T-cell (primary cell): Measurements from ENCODE around the gene STRADA. TPM values are rescaled to one million over a fixed set of nuclear protein-coding genes. Genes with fewer than 3 reads are reported as not detected.
A peak's percentile ranks its signal among the peaks of the same experiment; 100 is the strongest.
"Not testable (repeated sequence)": the region's sequence is repeated elsewhere in the genome, so short reads cannot be mapped to it uniquely, and the experiment has no call there.

Source experiments
- ATAC-seq, 4 experiments: fragments of 200-7000 bp in 3 of 4; fragments of 150-1000 bp in 1 of 4; cut with Tn5 transposase; replicated peaks in 1 of 4; 1 replicate in 3 of 4; 2 replicates in 1 of 4; pipeline ENCODE4 v1.10.0; 2021; ENCODE audit warnings: moderate library complexity in 3 of 4, mild to moderate bottlenecking in 2 of 4, moderate number of reproducible peaks in 1 of 4
- CTCF ChIA-PET, 2 donors: fragments of 300-600 bp; sonication (Branson Sonifier 250); formaldehyde crosslinking; loops; one replicate each; lab custom pipeline; 2022; ENCODE audit warnings: antibody characterized with exemption in 2 of 2; lab: Charles Lee
- POLR2A ChIA-PET, 2 donors: fragments of 300-600 bp; sonication (Branson Sonifier 250); formaldehyde crosslinking; loops; one replicate each; lab custom pipeline; 2022; ENCODE audit warnings: antibody characterized with exemption in 2 of 2; lab: Charles Lee
- DNase-seq, 35 experiments: peaks; one replicate each; pipeline versions ENCODE4 v3.0.0 to v3.0.0-alpha.2; 2013 to 2023
- H3K27ac ChIP-seq: one replicate; pipeline ENCODE4 v1.5.1; 2013; ENCODE audit warnings: low read length
- H3K27me3 ChIP-seq, 2 experiments: replicated peaks in 1 of 2; 1 replicate in 1 of 2; 2 replicates in 1 of 2; pipeline versions ENCODE4 v1.6.1 to v1.7.0; 2013; ENCODE audit warnings: low read length in 1 of 2, mixed read lengths in 1 of 2; ENCODE audit not compliant: control insufficient read depth in 2 of 2, insufficient read depth in 2 of 2; ENCODE audit errors: extremely low read depth in 1 of 2
- H3K36me3 ChIP-seq, 2 donors: 1 replicate in 1 of 2; 2 replicates in 1 of 2; pipeline versions ENCODE4 v1.6.1 to v1.7.0; 2013; ENCODE audit warnings: low read length in 1 of 2; ENCODE audit not compliant: control insufficient read depth in 2 of 2, insufficient read depth in 1 of 2; ENCODE audit errors: extremely low read depth in 1 of 2
- H3K4me1 ChIP-seq, 2 experiments: 1 replicate in 1 of 2; 2 replicates in 1 of 2; pipeline versions ENCODE4 v1.6.1 to v1.7.0; 2013; ENCODE audit warnings: low read length in 2 of 2, mixed read lengths in 1 of 2; ENCODE audit not compliant: insufficient read depth in 2 of 2, control insufficient read depth in 1 of 2; ENCODE audit errors: extremely low read depth in 1 of 2
- H3K4me3 ChIP-seq, 2 donors: 1 replicate in 1 of 2; 2 replicates in 1 of 2; pipeline versions ENCODE4 v1.5.1 to v1.7.0; 2013; ENCODE audit warnings: mild to moderate bottlenecking in 2 of 2, low read length in 1 of 2, moderate library complexity in 1 of 2; ENCODE audit not compliant: control insufficient read depth in 1 of 2; ENCODE audit errors: extremely low read depth in 1 of 2
- H3K9me3 ChIP-seq: 2 replicates; pipeline ENCODE4 v1.7.0; 2013
- H3K27ac Mint-ChIP-seq, 2 donors: one replicate each; pipeline ENCODE4 v1.8.0; 2020 to 2021; ENCODE audit warnings: mild to moderate bottlenecking in 2 of 2, mixed read lengths in 2 of 2
- H3K27me3 Mint-ChIP-seq, 2 donors: one replicate each; pipeline ENCODE4 v1.8.0; 2021 to 2022; ENCODE audit warnings: mixed read lengths in 2 of 2
- H3K36me3 Mint-ChIP-seq: one replicate; pipeline ENCODE4 v1.8.0; 2021; ENCODE audit warnings: mixed read lengths
- H3K4me1 Mint-ChIP-seq, 3 donors: one replicate each; pipeline ENCODE4 v1.8.0; 2020 to 2022; ENCODE audit warnings: mixed read lengths in 3 of 3, mild to moderate bottlenecking in 1 of 3
- H3K4me3 Mint-ChIP-seq, 3 donors: one replicate each; pipeline ENCODE4 v1.8.0; 2020 to 2022; ENCODE audit warnings: mild to moderate bottlenecking in 3 of 3, mixed read lengths in 3 of 3, moderate library complexity in 3 of 3
- H3K9me3 Mint-ChIP-seq, 3 donors: one replicate each; pipeline ENCODE4 v1.8.0; 2020 to 2022; ENCODE audit warnings: mixed read lengths in 3 of 3
- WGBS: methylation state at CpG from one replicate; pipeline ENCODE4 v1.1.5; 2013; ENCODE audit warnings: missing lambda C conversion rate; ENCODE audit not compliant: insufficient coverage; 5-methylcytosine and 5-hydroxymethylcytosine counted together
- total RNA-seq, 35 experiments: library from RNA in 6 of 35; stranded (reverse) in 6 of 35; fragments of 120-200 nt in 1 of 35; gene quantifications; one replicate each; pipeline versions ENCODE4 v1.2.1 to v1.2.4 and lab custom pipeline; 2013 to 2026

The STRADA gene
- total RNA-seq, 5 donors from 2014 or later (not counting 1 experiment from before 2014, with no cell fraction given): 46.9 to 58.8 (median 48.6) TPM

DNA sequence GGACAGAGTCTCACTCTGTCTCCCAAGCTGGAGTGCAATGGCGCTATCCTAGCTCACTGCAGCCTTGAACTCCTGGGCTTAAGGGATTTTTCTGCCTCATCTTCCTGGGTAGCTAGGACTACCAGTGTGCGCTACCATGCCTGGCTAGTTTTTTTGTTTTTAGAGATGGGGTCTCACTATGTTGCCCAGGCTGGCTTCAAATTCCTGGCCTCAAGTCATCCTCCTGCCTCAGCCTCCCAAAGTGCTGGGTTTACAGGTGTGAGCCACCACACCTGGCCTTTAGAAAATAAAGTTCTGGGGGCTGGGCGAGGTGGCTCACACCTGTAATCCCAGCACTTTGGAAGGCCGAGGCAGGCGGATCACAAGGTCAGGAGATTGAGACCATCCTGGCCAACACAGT is 21.4 kb downstream of the STRADA start:
- H3K9me3 Mint-ChIP-seq, H3K27me3 Mint-ChIP-seq, ATAC-seq, POLR2A ChIA-PET, H3K4me3 Mint-ChIP-seq, H3K9me3 ChIP-seq, H3K27ac Mint-ChIP-seq, DNase-seq, H3K4me3 ChIP-seq, H3K27ac ChIP-seq, H3K4me1 ChIP-seq, H3K27me3 ChIP-seq, CTCF ChIA-PET, H3K4me1 Mint-ChIP-seq: not testable (repeated sequence)
- peaks cover 18% of the 10 kb centered on the region for H3K36me3 Mint-ChIP-seq
- 100% methylated on average over 1 of the region's 5 CpGs for WGBS
- H3K36me3 ChIP-seq: peaks cover 1 to 18% of the 10 kb centered on the region in 2 donors

DNA sequence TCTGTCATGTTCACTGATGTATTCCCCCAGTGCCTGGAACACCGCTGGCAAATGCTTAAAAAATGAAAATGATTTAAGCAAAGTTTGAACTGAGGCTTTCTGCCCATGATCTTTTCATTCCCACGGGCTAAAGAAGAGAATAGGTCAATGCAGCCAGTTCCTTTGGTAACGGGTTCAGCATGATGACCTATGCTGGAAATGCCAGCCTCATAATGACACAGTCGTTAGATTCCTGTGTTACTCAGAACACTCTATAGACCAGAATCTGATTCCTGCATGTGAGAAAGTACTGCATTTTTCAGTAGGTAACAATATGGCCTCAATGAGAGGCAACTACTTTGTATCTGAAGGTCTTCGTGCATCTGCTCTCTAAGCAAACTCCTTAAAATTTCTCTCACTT is 22.6 kb downstream of the STRADA start:
- ATAC-seq (no peak), DNase-seq (no peak)
- Histone ChIP-seq H3K27ac (no peak overlapping the region), H3K27me3 (no peaks in the 10 kb centered on the region), H3K4me3 (no peak overlapping the region), H3K4me1 (no peaks in the 10 kb centered on the region), H3K36me3 (peaks cover 10 to 19% of the 10 kb centered on the region in 2 donors), H3K9me3 (no peaks in the 10 kb centered on the region)
- WGBS: 97% methylated on average over 3 of the region's 5 CpGs
- peaks cover 18% of the 10 kb centered on the region for H3K36me3 Mint-ChIP-seq
- H3K4me1 Mint-ChIP-seq: peaks cover 0 to 7% (median 2%) of the 10 kb centered on the region in 3 donors
- no peak overlapping the region for H3K4me3 Mint-ChIP-seq
- no peak overlapping the region for H3K27ac Mint-ChIP-seq
- H3K9me3 Mint-ChIP-seq: no peaks in the 10 kb centered on the region
- CTCF ChIA-PET: no interaction called here
- no peaks in the 10 kb centered on the region for H3K27me3 Mint-ChIP-seq
- POLR2A ChIA-PET: no interaction called here

DNA sequence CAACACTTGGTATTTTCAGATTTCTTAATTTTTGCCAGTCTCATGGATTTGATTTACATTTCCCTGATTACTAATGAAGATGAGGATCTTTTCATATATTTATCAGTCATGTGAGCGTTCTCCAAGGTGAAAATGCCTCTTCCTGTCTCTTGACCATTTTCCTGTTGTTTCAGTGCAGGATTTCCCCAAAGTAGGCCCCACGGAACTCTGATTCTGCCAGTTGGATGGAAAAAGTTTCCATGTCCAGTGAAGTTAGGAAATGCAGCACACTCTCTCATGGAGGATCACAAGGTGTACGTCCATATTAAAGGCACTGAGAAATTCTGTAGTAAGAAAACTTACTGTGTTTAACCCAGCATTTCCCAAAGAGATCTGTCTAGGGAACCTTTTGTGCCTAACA is 25.2 kb downstream of the STRADA start:
- CTCF ChIA-PET: interaction anchor here (0.6 to 1.0 kb wide), 2 partner anchors 9 to 123 kb away, joined by 3 read pairs; no protein-coding TSS in a partner anchor
- Histone ChIP-seq H3K36me3 (peaks cover 10 to 35% of the 10 kb centered on the region in 2 donors), H3K4me1 (no peaks in the 10 kb centered on the region), H3K9me3 (no peaks in the 10 kb centered on the region), H3K4me3 (no peak overlapping the region), H3K27ac (no peak overlapping the region), H3K27me3 (no peaks in the 10 kb centered on the region)
- DNase-seq: no peak
- Mint-ChIP-seq H3K9me3 (no peaks in the 10 kb centered on the region), H3K4me3 (no peak overlapping the region), H3K4me1 (peaks cover 0 to 6% (median 2%) of the 10 kb centered on the region in 3 donors), H3K27ac (no peak overlapping the region), H3K27me3 (no peaks in the 10 kb centered on the region), H3K36me3 (peaks cover 10% of the 10 kb centered on the region)
- WGBS: 100% methylated on average over 1 of the region's 3 CpGs
- ATAC-seq: no peak
- POLR2A ChIA-PET: interaction anchor here in 1 of 2 donors (0.9 kb wide), 1 partner anchor 57 kb away, joined by 3 read pairs; the partner anchor contains the start of gene CCDC47

DNA sequence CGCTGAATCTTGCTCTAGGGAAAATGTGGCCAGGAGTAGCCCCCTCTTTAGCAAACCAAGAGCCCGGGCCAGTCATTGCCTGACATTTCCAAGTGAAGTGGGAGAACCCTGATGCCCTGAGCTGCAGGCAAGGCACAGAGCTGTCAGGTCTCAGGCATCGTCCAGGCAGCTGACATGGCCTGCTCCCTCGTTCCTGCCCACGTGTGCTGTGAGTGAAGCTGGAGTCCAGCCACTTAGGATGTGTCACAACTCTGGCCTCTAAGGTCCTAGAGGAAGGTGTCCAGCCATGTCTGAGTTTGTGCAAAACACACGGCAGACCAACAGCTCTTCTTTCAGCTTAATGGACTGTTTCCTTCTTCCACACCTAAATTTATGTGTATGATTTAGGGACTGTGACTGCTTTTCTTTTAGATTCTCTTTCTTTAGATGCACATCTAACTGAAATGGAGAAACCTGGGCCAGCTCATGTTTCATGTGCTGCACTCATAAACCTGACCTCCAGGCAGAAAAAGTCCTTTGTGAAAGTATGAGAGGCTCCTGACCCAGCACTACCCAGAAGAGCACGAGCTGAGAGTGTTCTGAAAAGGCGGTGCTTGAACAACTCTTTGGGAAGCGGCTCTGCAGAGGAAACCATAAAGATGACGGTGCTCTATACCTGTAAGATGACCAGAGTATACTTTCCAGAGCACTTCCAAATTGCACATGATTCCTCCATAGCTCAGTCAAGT is 26.9 kb downstream of the STRADA start:
- Mint-ChIP-seq H3K4me3 (no peak overlapping the region), H3K27ac (peak overlapping the region in 1 of 2 donors; percentile 34), H3K36me3 (peaks cover 10% of the 10 kb centered on the region), H3K27me3 (no peaks in the 10 kb centered on the region), H3K4me1 (peaks cover 10 to 18% (median 14%) of the 10 kb centered on the region in 3 donors), H3K9me3 (no peaks in the 10 kb centered on the region)
- Histone ChIP-seq H3K4me1 (peaks cover 5 to 12% of the 10 kb centered on the region in 2 experiments), H3K9me3 (no peaks in the 10 kb centered on the region), H3K4me3 (no peak overlapping the region), H3K27me3 (no peaks in the 10 kb centered on the region), H3K27ac (no peak overlapping the region), H3K36me3 (peaks cover 10 to 36% of the 10 kb centered on the region in 2 donors)
- ChIA-PET CTCF (interaction anchor here in 1 of 2 donors (0.5 kb wide), 1 partner anchor 54 kb away, joined by 6 read pairs; no protein-coding TSS in a partner anchor), POLR2A (no interaction called here)
- 97% methylated on average over 9 of the region's 10 CpGs for WGBS
- ATAC-seq: no peak
- DNase-seq: no peak

DNA sequence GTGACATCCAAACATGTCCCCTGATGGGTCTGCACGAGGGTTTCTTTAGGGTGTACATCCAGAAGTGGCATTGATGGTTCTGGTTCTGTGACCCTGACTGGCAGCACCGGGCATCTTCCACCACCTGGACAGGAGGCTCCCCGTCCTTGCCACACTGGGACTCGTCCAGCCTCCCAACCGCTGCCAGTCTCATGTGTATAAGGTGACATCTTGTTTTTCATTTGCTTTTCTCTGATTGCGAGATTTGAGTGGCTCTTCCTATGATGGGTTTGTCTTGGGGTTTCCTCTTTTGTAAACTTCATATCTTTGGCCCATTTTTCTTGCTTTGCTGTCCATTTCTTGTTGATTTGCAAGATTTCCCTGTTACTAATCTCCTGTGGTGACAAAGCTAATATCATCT is 32.5 kb downstream of the STRADA start:
- Histone ChIP-seq H3K27ac (peak overlapping the region; percentile 52), H3K4me3 (no peak overlapping the region), H3K4me1 (peaks cover 39 to 63% of the 10 kb centered on the region in 2 experiments), H3K36me3 (peaks cover 0 to 24% of the 10 kb centered on the region in 2 donors), H3K27me3 (no peaks in the 10 kb centered on the region), H3K9me3 (no peaks in the 10 kb centered on the region)
- H3K9me3 Mint-ChIP-seq: no peaks in the 10 kb centered on the region
- DNase-seq (no peak), ATAC-seq (no peak)
- ChIA-PET POLR2A (interaction anchor here in 1 of 2 donors (1.2 to 4.6 kb wide), 2 partner anchors 11 to 14 kb away, joined by 9 to 41 read pairs; no protein-coding TSS in a partner anchor), CTCF (interaction anchor here (0.7 to 3.9 kb wide), 5 partner anchors 13 to 284 kb away, joined by 3 to 70 read pairs (median 8); no protein-coding TSS in a partner anchor)
- peak overlapping the region in 1 of 3 donors; percentile 88 for H3K4me3 Mint-ChIP-seq
- H3K36me3 Mint-ChIP-seq: peaks cover 14% of the 10 kb centered on the region
- 90% methylated on average over 2 of the region's 6 CpGs for WGBS
- H3K27ac Mint-ChIP-seq: peak overlapping the region; percentile 87 to 97
- peaks cover 57 to 65% (median 64%) of the 10 kb centered on the region in 3 donors for H3K4me1 Mint-ChIP-seq
- no peaks in the 10 kb centered on the region for H3K27me3 Mint-ChIP-seq

DNA sequence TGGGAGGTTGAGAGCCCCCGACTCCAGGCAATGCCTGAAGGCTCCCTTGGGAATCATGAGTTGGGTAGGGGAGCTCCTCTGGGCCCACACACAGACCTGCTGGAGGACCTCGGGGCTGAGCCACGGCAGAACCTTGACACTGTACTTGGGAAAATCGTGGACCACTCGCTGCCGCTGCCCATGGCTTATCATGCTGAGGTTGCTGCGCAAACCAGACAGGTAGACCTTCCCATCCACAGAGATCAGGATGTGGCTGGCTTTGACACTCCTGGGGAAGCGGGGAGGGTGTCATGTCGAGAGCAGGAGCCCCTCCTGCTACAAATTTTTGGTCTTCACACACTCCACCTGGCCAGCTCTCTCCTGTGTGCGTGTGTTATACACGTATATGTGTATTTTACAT is 34.4 kb downstream of the STRADA start:
- H3K27me3 Mint-ChIP-seq: no peaks in the 10 kb centered on the region
- no CpG with 5 or more reads among the region's 11 CpGs for WGBS
- Histone ChIP-seq H3K4me1 (peaks cover 57 to 82% of the 10 kb centered on the region in 2 experiments), H3K27ac (peak overlapping the region; percentile 84), H3K9me3 (no peaks in the 10 kb centered on the region), H3K27me3 (no peaks in the 10 kb centered on the region), H3K36me3 (peaks cover 7 to 26% of the 10 kb centered on the region in 2 donors), H3K4me3 (peak overlapping the region; percentile 7 to 24)
- peak overlapping the region; percentile 71 to 88 (median 74) for H3K4me3 Mint-ChIP-seq
- CTCF ChIA-PET: interaction anchor here in 1 of 2 donors (0.6 to 3.5 kb wide), 4 partner anchors 9 to 85 kb away, joined by 3 to 24 read pairs (median 4); partner anchors contain the start of gene MAP3K3
- peak; percentile 8 to 64 (median 16) for ATAC-seq
- peaks cover 77 to 83% (median 83%) of the 10 kb centered on the region in 3 donors for H3K4me1 Mint-ChIP-seq
- peak in 19 of 35 experiments; percentile 26 to 65 (median 41) for DNase-seq
- no peaks in the 10 kb centered on the region for H3K9me3 Mint-ChIP-seq
- H3K27ac Mint-ChIP-seq: peak overlapping the region; percentile 92 to 97
- H3K36me3 Mint-ChIP-seq: peaks cover 23% of the 10 kb centered on the region
- POLR2A ChIA-PET: interaction anchor here (0.6 to 4.6 kb wide), 5 partner anchors 9 to 67 kb away, joined by 3 to 41 read pairs (median 4); partner anchors contain the start of gene DDX42 (in 1 of the 2)
